ENCODE data around the gene PRUNE2. TPM values are rescaled to one million over a fixed set of nuclear protein-coding genes. Genes with fewer than 3 reads are reported as not detected.

The PRUNE2 gene
- total RNA-seq, 1 donor from 2014 or later, result 3.3 TPM

- Mint-ChIP-seq H3K9me3 (no peaks in the 10 kb centered on the region), H3K27me3 (peaks cover 23% of the 10 kb centered on the region), H3K4me3 (no peak overlapping the region), H3K36me3 (no peaks in the 10 kb centered on the region), H3K27ac (no peak overlapping the region), H3K4me1 (ENCODE audit: unreplicated experiment) (no peaks in the 10 kb centered on the region)
- no peak for TF ChIP-seq CTCF (conservative IDR thresholded peaks at IDR 0.05)
- no peak for DNase-seq (ENCODE audit: extremely low spot score, unreplicated experiment)
Measured at GRCh38 chr9:76766126-76766525, 139.8 kb downstream of the PRUNE2 start.

GRCh38 chr9:76764138-76764537 lies 141.8 kb downstream of the PRUNE2 start, which contains the start of gene PCA3:
TSS of gene PCA3 (plus strand) at chr9:76764438.
- DNase-seq (ENCODE audit: extremely low spot score, unreplicated experiment), result no peak
- Mint-ChIP-seq H3K27me3 (peaks cover 28% of the 10 kb centered on the region), H3K4me3 (no peak within 1 kb of the TSS), H3K27ac (no peak within 1 kb of the TSS), H3K36me3 (no peaks in the 10 kb centered on the region), H3K9me3 (no peaks in the 10 kb centered on the region), H3K4me1 (ENCODE audit: unreplicated experiment) (no peaks in the 10 kb centered on the region)
- no peak for TF ChIP-seq CTCF (conservative IDR thresholded peaks at IDR 0.05)

GRCh38 chr9:76761448-76761847 lies 144.5 kb downstream of the PRUNE2 start:
- H3K4me3 Mint-ChIP-seq, result no peak overlapping the region
- H3K4me1 Mint-ChIP-seq (ENCODE audit: unreplicated experiment), result no peaks in the 10 kb centered on the region
- peak; percentile 64 for TF ChIP-seq CTCF (conservative IDR thresholded peaks at IDR 0.05)
- DNase-seq (ENCODE audit: extremely low spot score, unreplicated experiment), result no peak
- H3K36me3 Mint-ChIP-seq, result no peaks in the 10 kb centered on the region
- peaks cover 27% of the 10 kb centered on the region for H3K27me3 Mint-ChIP-seq
- H3K27ac Mint-ChIP-seq, result no peak overlapping the region
- no peaks in the 10 kb centered on the region for H3K9me3 Mint-ChIP-seq

- no peak overlapping the region for H3K27ac Mint-ChIP-seq
- no peaks in the 10 kb centered on the region for H3K9me3 Mint-ChIP-seq
- no peak for TF ChIP-seq CTCF (conservative IDR thresholded peaks at IDR 0.05)
- no peaks in the 10 kb centered on the region for H3K4me1 Mint-ChIP-seq (ENCODE audit: unreplicated experiment)
- DNase-seq (ENCODE audit: extremely low spot score, unreplicated experiment), result no peak
- H3K27me3 Mint-ChIP-seq, result peaks cover 25% of the 10 kb centered on the region
- H3K4me3 Mint-ChIP-seq, result no peak overlapping the region
- no peaks in the 10 kb centered on the region for H3K36me3 Mint-ChIP-seq
Measured at GRCh38 chr9:76759732-76760131, 146.2 kb downstream of the PRUNE2 start.

- Mint-ChIP-seq H3K36me3 (no peaks in the 10 kb centered on the region), H3K4me1 (ENCODE audit: unreplicated experiment) (no peaks in the 10 kb centered on the region), H3K27ac (no peak overlapping the region), H3K9me3 (no peaks in the 10 kb centered on the region), H3K4me3 (no peak overlapping the region), H3K27me3 (peaks cover 23% of the 10 kb centered on the region)
- TF ChIP-seq CTCF (conservative IDR thresholded peaks at IDR 0.05), result no peak
- DNase-seq (ENCODE audit: extremely low spot score, unreplicated experiment), result no peak
Measured at GRCh38 chr9:76758476-76758875, 147.4 kb downstream of the PRUNE2 start.

All from type B pancreatic cell (in vitro differentiated cells).